OCI-LY3 (cell line): Measurements from ENCODE around the gene IGFBP3.
"Not testable (repeated sequence)": the region's sequence is repeated elsewhere in the genome, so short reads cannot be mapped to it uniquely, and the experiment has no call there.

ENCODE experiments used
- H2AFZ ChIP-seq: fragments of 200-600, 300-600 bp; shearing (Covaris generic); 2 replicates; pipeline ENCODE4 v1.6.0; 2014; ENCODE audit warnings: antibody characterized with exemption, low read depth, low read length
- H3K27ac ChIP-seq: fragments of 200-600, 300-600 bp; sonication (generic); 2 replicates; pipeline ENCODE4 v1.5.1; 2014; ENCODE audit warnings: mild to moderate bottlenecking, low read length, moderate library complexity, mixed read lengths
- H3K27me3 ChIP-seq: fragments of 200-600, 300-600 bp; sonication (generic); 2 replicates; pipeline ENCODE4 v1.6.1; 2014; ENCODE audit warnings: low read depth, low read length, mixed read lengths
- H3K36me3 ChIP-seq: fragments of 200-600, 300-600 bp; sonication (generic); replicated peaks from 2 replicates; pipeline ENCODE3; 2014; ENCODE audit warnings: low read depth, low read length, mixed read lengths
- H3K4me1 ChIP-seq: fragments of 300-600, 200-600 bp; sonication (generic); 2 replicates; pipeline ENCODE4 v1.6.1; 2014; ENCODE audit warnings: low read length, mixed read lengths
- H3K4me2 ChIP-seq: fragments of 200-600, 300-600 bp; sonication (generic); 2 replicates; pipeline ENCODE4 v1.6.1; 2014; ENCODE audit warnings: low read length, mixed read lengths
- H3K4me3 ChIP-seq: fragments of 300-600, 200-600 bp; sonication (generic); 2 replicates; pipeline ENCODE4 v1.5.1; 2014; ENCODE audit warnings: antibody characterized with exemption, mild to moderate bottlenecking, low read length, moderate library complexity
- H3K79me2 ChIP-seq: fragments of 300-600, 200-600 bp; shearing (Covaris generic); 2 replicates; pipeline ENCODE4 v1.6.1; 2014; ENCODE audit warnings: mild to moderate bottlenecking, low read length, mixed read lengths
- H3K9ac ChIP-seq: fragments of 300-600, 200-600 bp; shearing (Covaris generic); 2 replicates; pipeline ENCODE4 v1.6.0; 2014; ENCODE audit warnings: mild to moderate bottlenecking, low read length, moderate library complexity
- H3K9me3 ChIP-seq: fragments of 200-600, 300-600 bp; shearing (Covaris generic); 2 replicates; pipeline ENCODE4 v1.6.1; 2014; ENCODE audit warnings: low read length, mixed read lengths; ENCODE audit not compliant: insufficient read depth
- H4K20me1 ChIP-seq: fragments of 200-600, 300-600 bp; sonication (generic); 2 replicates; pipeline ENCODE4 v1.6.1; 2016; ENCODE audit warnings: low read length, mixed read lengths; ENCODE audit not compliant: insufficient read depth
- EZH2phosphoT487 ChIP-seq: fragments of 200-600 bp; shearing (Covaris generic); IDR thresholded peaks from 2 replicates; pipeline ENCODE4 v1.6.1; 2018; ENCODE audit warnings: antibody characterized with exemption, mixed run types, low read depth
- TF ChIP-seq, protein P1 (sequence below): fragments of 200-600, 300-600 bp; sonication (generic); IDR thresholded peaks from 2 replicates; pipeline ENCODE4 v1.5.1; 2014; ENCODE audit warnings: antibody characterized with exemption, low read length, low read depth

Gene IGFBP3

DNA sequence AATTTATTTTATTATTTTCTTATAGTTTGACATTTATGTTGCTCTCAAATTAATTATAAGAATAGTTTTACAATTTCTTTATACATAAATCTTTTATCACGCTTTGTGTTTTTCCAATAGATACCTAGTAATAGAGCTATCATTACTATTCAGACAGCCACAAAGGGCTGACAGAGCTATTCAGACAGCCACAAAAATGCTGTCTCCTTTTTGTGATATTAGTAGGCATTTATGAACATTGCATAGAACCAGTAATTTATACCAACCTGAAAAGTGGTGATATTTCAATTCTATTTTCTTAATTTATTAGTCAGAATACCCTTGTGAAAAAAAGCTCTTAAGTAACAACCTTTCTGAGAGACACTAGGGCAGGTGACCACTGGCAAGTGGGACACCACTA, 34.2 kb upstream of the IGFBP3 start:
- H4K20me1 ChIP-seq = no peaks in the 10 kb centered on the region
- H2AFZ ChIP-seq = no peak overlapping the region
- no peak overlapping the region for H3K4me3 ChIP-seq
- no peak for TF ChIP-seq EZH2phosphoT487
- TF ChIP-seq, protein P1, sequence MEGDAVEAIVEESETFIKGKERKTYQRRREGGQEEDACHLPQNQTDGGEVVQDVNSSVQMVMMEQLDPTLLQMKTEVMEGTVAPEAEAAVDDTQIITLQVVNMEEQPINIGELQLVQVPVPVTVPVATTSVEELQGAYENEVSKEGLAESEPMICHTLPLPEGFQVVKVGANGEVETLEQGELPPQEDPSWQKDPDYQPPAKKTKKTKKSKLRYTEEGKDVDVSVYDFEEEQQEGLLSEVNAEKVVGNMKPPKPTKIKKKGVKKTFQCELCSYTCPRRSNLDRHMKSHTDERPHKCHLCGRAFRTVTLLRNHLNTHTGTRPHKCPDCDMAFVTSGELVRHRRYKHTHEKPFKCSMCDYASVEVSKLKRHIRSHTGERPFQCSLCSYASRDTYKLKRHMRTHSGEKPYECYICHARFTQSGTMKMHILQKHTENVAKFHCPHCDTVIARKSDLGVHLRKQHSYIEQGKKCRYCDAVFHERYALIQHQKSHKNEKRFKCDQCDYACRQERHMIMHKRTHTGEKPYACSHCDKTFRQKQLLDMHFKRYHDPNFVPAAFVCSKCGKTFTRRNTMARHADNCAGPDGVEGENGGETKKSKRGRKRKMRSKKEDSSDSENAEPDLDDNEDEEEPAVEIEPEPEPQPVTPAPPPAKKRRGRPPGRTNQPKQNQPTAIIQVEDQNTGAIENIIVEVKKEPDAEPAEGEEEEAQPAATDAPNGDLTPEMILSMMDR = no peak
- no peaks in the 10 kb centered on the region for H3K4me1 ChIP-seq
- no peaks in the 10 kb centered on the region for H3K27me3 ChIP-seq
- H3K79me2 ChIP-seq = no peaks in the 10 kb centered on the region
- no peaks in the 10 kb centered on the region for H3K36me3 ChIP-seq
- no peak overlapping the region for H3K4me2 ChIP-seq
- H3K27ac ChIP-seq = no peak overlapping the region
- no peak overlapping the region for H3K9ac ChIP-seq
- H3K9me3 ChIP-seq = no peaks in the 10 kb centered on the region

DNA sequence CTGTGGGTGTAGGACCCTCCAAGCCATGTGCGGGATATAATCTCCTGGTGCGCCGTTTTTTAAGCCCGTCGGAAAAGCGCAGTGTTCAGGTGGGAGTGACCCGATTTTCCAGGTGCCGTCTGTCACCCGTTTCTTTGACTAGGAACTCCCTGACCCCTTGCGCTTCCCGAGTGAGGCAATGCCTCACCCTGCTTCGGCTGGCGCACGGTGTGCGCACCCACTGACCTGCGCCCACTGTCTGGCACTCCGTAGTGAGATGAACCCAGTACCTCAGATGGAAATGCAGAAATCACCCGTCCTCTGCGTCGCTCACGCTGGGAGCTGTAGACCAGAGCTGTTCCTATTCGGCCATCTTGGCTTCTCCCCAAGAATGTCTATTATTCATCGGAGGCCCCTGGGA, 32.0 kb upstream of the IGFBP3 start:
- not testable (repeated sequence) for H3K27me3 ChIP-seq, H3K79me2 ChIP-seq, H3K4me2 ChIP-seq, H3K27ac ChIP-seq, H3K9me3 ChIP-seq, H3K4me1 ChIP-seq, H4K20me1 ChIP-seq, H3K4me3 ChIP-seq, H3K9ac ChIP-seq, H3K36me3 ChIP-seq, H2AFZ ChIP-seq

DNA sequence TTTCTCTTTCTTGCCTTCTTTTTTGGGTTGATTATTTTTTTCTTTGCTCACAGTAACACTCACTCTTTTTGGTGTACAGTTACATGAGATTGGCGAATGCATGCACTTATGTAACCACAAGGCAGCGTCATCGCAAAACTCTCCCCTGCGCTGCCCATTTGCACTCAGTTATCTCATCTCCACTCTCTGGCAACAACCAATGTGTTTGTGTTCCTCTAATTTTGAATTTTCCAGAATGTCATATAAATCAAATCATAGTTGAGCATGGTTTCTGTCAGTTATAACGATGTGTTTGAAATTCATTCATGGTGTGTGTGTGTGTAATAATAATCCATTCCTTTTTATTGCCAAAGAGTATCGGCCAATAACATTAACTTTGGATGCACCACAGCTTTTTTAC, 23.0 kb upstream of the IGFBP3 start:
- no peak overlapping the region for H3K4me3 ChIP-seq
- H3K4me1 ChIP-seq = peaks cover 8% of the 10 kb centered on the region
- H3K4me2 ChIP-seq = no peak overlapping the region
- H3K27me3 ChIP-seq = no peaks in the 10 kb centered on the region
- H3K79me2 ChIP-seq = no peaks in the 10 kb centered on the region
- H3K9ac ChIP-seq = no peak overlapping the region
- H3K27ac ChIP-seq = no peak overlapping the region
- no peaks in the 10 kb centered on the region for H3K9me3 ChIP-seq
- H3K36me3 ChIP-seq = no peaks in the 10 kb centered on the region
- no peaks in the 10 kb centered on the region for H4K20me1 ChIP-seq
- H2AFZ ChIP-seq = no peak overlapping the region
- TF ChIP-seq, protein P1 = no peak
- TF ChIP-seq EZH2phosphoT487 = no peak

- Histone ChIP-seq H3K27ac (no peak overlapping the region), H3K4me1 (peaks cover 30% of the 10 kb centered on the region), H3K9me3 (no peaks in the 10 kb centered on the region), H4K20me1 (no peaks in the 10 kb centered on the region), H3K27me3 (no peaks in the 10 kb centered on the region), H2AFZ (no peak overlapping the region), H3K79me2 (no peaks in the 10 kb centered on the region), H3K36me3 (no peaks in the 10 kb centered on the region), H3K4me3 (no peak overlapping the region), H3K4me2 (no peak overlapping the region), H3K9ac (no peak overlapping the region)
- TF ChIP-seq, protein P1 = no peak
- no peak for TF ChIP-seq EZH2phosphoT487
These were observed 19.9 kb upstream of the IGFBP3 start for GRCh38 chr7:45940939-45941338.

DNA sequence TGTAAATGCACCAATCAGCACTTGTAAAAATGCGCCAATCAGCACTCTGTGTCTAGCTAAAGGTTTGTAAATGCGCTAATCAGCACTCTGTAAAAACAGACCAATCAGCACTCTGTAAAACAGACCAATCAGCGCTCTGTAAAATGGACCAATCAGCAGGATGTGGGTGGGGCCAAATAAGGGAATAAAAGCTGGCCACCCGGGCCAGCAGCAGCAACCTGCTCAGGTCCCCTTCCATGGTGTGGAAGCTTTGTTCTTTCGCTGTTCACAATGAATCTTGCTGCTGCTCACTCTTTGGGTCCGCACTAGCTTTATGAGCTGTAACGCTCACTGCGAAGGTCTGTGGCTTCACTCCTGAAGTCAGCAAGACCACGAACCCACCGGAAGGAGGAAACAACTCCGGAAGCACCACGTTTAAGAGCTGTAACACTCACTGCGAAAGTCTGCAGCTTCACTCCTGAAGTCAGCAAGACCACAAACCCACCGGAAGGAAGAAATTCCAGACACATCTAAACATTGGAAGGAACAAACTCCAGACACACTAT, 19.2 kb upstream of the IGFBP3 start:
- not testable (repeated sequence) for H3K36me3 ChIP-seq, H2AFZ ChIP-seq, H3K79me2 ChIP-seq, H3K9ac ChIP-seq, H3K9me3 ChIP-seq, H3K4me3 ChIP-seq, H3K27me3 ChIP-seq, H3K27ac ChIP-seq, H4K20me1 ChIP-seq, H3K4me2 ChIP-seq
- peaks cover 30% of the 10 kb centered on the region for H3K4me1 ChIP-seq
